Hair follicular keratinocyte (primary cell): ENCODE results near the gene IL1RL1. TPM values are rescaled to one million over a fixed set of nuclear protein-coding genes. Genes with fewer than 3 reads are reported as not detected.

Source experiments
- total RNA-seq: library from RNA; depleted of rRNA; stranded (reverse); fragments of >200 nt; gene quantifications from 2 replicates; pipeline ENCODE4 v1.2.3, GENCODE V29; 2015

The IL1RL1 gene
- total RNA-seq: 1.5 and 4.3 TPM in 2 replicates

GRCh38 chr2:102310964-102311640 is at the start of gene IL1RL1:
IL1RL1 (plus strand) TSS chr2:102311563; CDS start chr2:102338265, 26,702 bp downstream.

GRCh38 chr2:102355526-102356380 is 44.4 kb downstream of the IL1RL1 start, which contains the start of gene IL18R1:
IL18R1 (plus strand) TSS chr2:102355796; CDS start chr2:102362661, 6,865 bp downstream.

Other genes with a start within 250 kb of the IL1RL1 start
- 4.3 and 4.7 TPM in 2 replicates for gene IL1R1, start 168.8 kb upstream of the IL1RL1 start, total RNA-seq
- 2.1 and 2.8 TPM in 2 replicates for gene IL1RL2, start 124.5 kb upstream of the IL1RL1 start, total RNA-seq
- 2.0 and 2.1 TPM in 2 replicates for gene IL18R1, start 44.2 kb downstream of the IL1RL1 start, total RNA-seq
- not detected in 2 replicates for gene IL18RAP, start 111.6 kb downstream of the IL1RL1 start, total RNA-seq
- not detected in 2 replicates for gene SLC9A4, start 161.7 kb downstream of the IL1RL1 start, total RNA-seq